ENCODE data around the gene P2RY2.

GRCh38 chr11:73197348-73197747 lies 20.7 kb upstream of the P2RY2 start:
- TF ChIP-seq CTCF (IDR thresholded peaks at IDR 0.05; ENCODE audit: insufficient read depth, low read depth, low read length), result no peak
- no peak for TF ChIP-seq EZH2 (IDR thresholded peaks at IDR 0.05; ENCODE audit: insufficient read depth, low read length)

Measured in astrocyte (in vitro differentiated cells and primary cell).